ENCODE results near the gene NPIPB4. TPM values are rescaled to one million over a fixed set of nuclear protein-coding genes. Genes with fewer than 3 reads are reported as not detected.

NPIPB4 gene
- total RNA-seq: 4.9 and 7.7 TPM in 2 replicates

GRCh38 chr16:21857656-21858055 is at the start of gene NPIPB4:
Gene NPIPB4, minus strand, starts transcription at chr16:21857756. Its CDS starts 378 bp downstream, at chr16:21857378.

Other genes starting within 250 kb of the NPIPB4 start
- gene IGSF6, start 205.1 kb downstream of the NPIPB4 start, total RNA-seq: not detected in 2 replicates
- gene OTOA, start 193.8 kb downstream of the NPIPB4 start, total RNA-seq: not detected in 2 replicates
- 110 and 134 TPM in 2 replicates for gene UQCRC2, start 95.6 kb upstream of the NPIPB4 start, total RNA-seq
- gene PDZD9, start 143.4 kb upstream of the NPIPB4 start, total RNA-seq: not detected in 2 replicates
- 7.7 and 12.3 TPM in 2 replicates for gene MOSMO, start 150.4 kb upstream of the NPIPB4 start, total RNA-seq
- not detected in 2 replicates for gene VWA3A, start 234.8 kb upstream of the NPIPB4 start, total RNA-seq

Measured in pericardium fibroblast (primary cell).